Bronchial epithelial cell (primary cell): ENCODE measurements around the gene BOLA3. TPM values are rescaled to one million over a fixed set of nuclear protein-coding genes. Genes with fewer than 3 reads are reported as not detected.

Experiments used
- DNase-seq: peaks from one replicate; pipeline ENCODE4 v3.0.0-alpha.2; 2010; ENCODE audit warnings: low read depth
- FAIRE-seq: peaks from 2 replicates; lab custom pipeline; 2011; peaks lifted over from hg19 to GRCh38; lab: Jason Lieb, UNC
- H3K27me3 ChIP-seq: 2 replicates; pipeline ENCODE4 v1.5.1; 2011; ENCODE audit warnings: low read length; ENCODE audit not compliant: control insufficient read depth, insufficient read depth
- H3K36me3 ChIP-seq: 2 replicates; pipeline ENCODE4 v1.5.1; 2011; ENCODE audit warnings: low read length; ENCODE audit not compliant: control insufficient read depth, insufficient read depth
- H3K4me3 ChIP-seq: 2 replicates; pipeline ENCODE4 v1.5.1; 2011; ENCODE audit warnings: mild to moderate bottlenecking, low read depth, low read length, control low read depth
- total RNA-seq: library from RNA; depleted of rRNA; stranded (reverse); fragments of >200 nt; gene quantifications from 2 replicates; pipeline ENCODE4 v1.2.1, GENCODE V29; 2014
- TF ChIP-seq, protein P1 (sequence below): IDR thresholded peaks from 2 replicates; pipeline ENCODE4 v1.5.1; 2011; ENCODE audit warnings: mild to moderate bottlenecking, moderate library complexity, low read length, control low read depth, inconsistent platforms; ENCODE audit not compliant: insufficient read depth, severe bottlenecking

Gene BOLA3
- total RNA-seq, 1 donor from 2014 or later, result 31.1 TPM

- TF ChIP-seq, protein P1, sequence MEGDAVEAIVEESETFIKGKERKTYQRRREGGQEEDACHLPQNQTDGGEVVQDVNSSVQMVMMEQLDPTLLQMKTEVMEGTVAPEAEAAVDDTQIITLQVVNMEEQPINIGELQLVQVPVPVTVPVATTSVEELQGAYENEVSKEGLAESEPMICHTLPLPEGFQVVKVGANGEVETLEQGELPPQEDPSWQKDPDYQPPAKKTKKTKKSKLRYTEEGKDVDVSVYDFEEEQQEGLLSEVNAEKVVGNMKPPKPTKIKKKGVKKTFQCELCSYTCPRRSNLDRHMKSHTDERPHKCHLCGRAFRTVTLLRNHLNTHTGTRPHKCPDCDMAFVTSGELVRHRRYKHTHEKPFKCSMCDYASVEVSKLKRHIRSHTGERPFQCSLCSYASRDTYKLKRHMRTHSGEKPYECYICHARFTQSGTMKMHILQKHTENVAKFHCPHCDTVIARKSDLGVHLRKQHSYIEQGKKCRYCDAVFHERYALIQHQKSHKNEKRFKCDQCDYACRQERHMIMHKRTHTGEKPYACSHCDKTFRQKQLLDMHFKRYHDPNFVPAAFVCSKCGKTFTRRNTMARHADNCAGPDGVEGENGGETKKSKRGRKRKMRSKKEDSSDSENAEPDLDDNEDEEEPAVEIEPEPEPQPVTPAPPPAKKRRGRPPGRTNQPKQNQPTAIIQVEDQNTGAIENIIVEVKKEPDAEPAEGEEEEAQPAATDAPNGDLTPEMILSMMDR, result no peak
- Histone ChIP-seq H3K4me3 (peak within 1 kb of the TSS; percentile 90), H3K36me3 (no peaks in the 10 kb centered on the region), H3K27me3 (no peaks in the 10 kb centered on the region)
- DNase-seq (peak; percentile 95), FAIRE-seq (no peak)
These were observed 30.7 kb upstream of the BOLA3 start, which contains the start of gene MOB1A for GRCh38 chr2:74178211-74179062. Gene MOB1A (minus strand): TSS chr2:74178879. CDS start chr2:74178674, 205 bp downstream.

DNA sequence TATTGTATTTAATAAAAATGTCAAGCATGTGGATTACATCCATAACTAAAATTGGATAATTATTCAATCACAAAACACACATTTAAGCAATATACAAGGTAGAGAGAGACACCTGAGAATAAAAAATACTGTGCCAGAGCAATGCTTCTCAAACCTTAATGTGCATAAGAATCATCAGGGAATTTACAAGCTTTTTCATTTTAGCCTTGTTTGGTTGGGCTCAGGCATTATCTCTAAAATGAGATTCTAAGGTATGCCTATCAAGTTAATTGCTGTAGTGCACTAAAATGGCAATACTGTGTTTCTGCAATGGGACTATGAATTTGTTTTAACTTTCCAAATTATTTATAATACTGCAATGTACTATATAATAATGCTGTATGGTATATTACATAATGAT, 30.0 kb upstream of the BOLA3 start:
- Histone ChIP-seq H3K4me3 (peak overlapping the region; percentile 90), H3K27me3 (no peaks in the 10 kb centered on the region), H3K36me3 (no peaks in the 10 kb centered on the region)
- FAIRE-seq (no peak), DNase-seq (no peak)
- TF ChIP-seq, protein P1, result no peak

DNA sequence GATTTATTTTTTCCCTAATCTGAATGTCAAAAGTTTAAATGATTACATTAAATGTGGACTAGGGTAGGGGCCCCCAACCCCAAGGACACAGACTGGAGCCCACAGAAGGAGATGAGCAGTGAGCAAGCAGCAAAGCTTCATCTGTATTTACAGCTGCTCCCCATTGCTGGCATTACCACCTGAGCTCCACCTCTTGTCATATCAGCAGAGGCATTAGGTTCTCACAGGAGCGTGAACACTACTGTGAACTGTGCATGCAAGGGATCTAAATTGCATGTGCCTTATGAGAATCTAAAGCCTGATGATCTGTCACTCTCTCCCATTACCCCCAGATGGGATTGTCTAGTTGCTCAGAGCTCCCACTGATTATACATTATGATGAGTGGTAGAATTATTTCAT, 27.2 kb upstream of the BOLA3 start:
- peaks cover 2% of the 10 kb centered on the region for H3K36me3 ChIP-seq
- H3K27me3 ChIP-seq, result no peaks in the 10 kb centered on the region
- FAIRE-seq (no peak), DNase-seq (no peak)
- no peak overlapping the region for H3K4me3 ChIP-seq
- TF ChIP-seq, protein P1, result no peak

- TF ChIP-seq, protein P1, result no peak
- FAIRE-seq (no peak), DNase-seq (no peak)
- Histone ChIP-seq H3K4me3 (no peak overlapping the region), H3K36me3 (peaks cover 10% of the 10 kb centered on the region), H3K27me3 (no peaks in the 10 kb centered on the region)
These were observed 21.0 kb upstream of the BOLA3 start for GRCh38 chr2:74168739-74169138.

GRCh38 chr2:74164761-74165160, 17.0 kb upstream of the BOLA3 start:
- Histone ChIP-seq H3K36me3 (peaks cover 14% of the 10 kb centered on the region), H3K4me3 (no peak overlapping the region), H3K27me3 (no peaks in the 10 kb centered on the region)
- TF ChIP-seq, protein P1, result no peak
- FAIRE-seq, result no peak
- no peak for DNase-seq

GRCh38 chr2:74162951-74163350, 15.2 kb upstream of the BOLA3 start:
- no peak for FAIRE-seq
- no peak overlapping the region for H3K4me3 ChIP-seq
- peaks cover 15% of the 10 kb centered on the region for H3K36me3 ChIP-seq
- no peak for DNase-seq
- TF ChIP-seq, protein P1, result no peak
- no peaks in the 10 kb centered on the region for H3K27me3 ChIP-seq
